T-helper 2 cell treated with Interferon-gamma antibody and Interleukin-4, amounts not matched to agents 100 ng/mL and 5 ng/mL, for 36 hours (primary cell): ENCODE results near the gene CPSF7. TPM values are rescaled to one million over a fixed set of nuclear protein-coding genes. Genes with fewer than 3 reads are reported as not detected.

Experiments
- intact Hi-C: fragments of 100-400 bp; cut with micrococcal nuclease; formaldehyde crosslinking; loops from one replicate; pipeline ENCODE4 v1.15.1; 2023
- total RNA-seq: library from RNA; stranded (reverse); gene quantifications from 2 replicates; pipeline ENCODE4 v1.2.3, GENCODE V29; 2022

The CPSF7 gene
- total RNA-seq, 1 donor from 2014 or later, result 120 TPM

DNA sequence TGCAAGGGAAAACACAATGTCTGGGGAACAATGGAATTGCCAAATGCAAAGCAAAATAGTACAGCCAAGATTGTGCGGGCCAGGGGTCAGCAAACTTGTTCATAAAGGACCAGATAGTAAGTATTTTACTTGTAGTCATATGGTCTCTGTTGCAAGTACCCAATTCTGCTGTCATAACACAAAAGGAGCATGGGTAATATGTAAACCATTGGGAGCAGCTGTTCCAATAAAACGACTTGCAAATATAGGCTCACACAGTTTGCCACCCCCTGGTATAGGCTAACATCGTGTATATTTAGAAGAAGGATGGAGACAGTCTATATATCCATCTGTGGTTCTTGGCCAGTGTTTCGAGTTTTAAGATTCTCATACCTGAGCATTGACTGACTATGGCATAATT, 15.7 kb upstream of the CPSF7 start:
- intact Hi-C loops, result no loop called here

DNA sequence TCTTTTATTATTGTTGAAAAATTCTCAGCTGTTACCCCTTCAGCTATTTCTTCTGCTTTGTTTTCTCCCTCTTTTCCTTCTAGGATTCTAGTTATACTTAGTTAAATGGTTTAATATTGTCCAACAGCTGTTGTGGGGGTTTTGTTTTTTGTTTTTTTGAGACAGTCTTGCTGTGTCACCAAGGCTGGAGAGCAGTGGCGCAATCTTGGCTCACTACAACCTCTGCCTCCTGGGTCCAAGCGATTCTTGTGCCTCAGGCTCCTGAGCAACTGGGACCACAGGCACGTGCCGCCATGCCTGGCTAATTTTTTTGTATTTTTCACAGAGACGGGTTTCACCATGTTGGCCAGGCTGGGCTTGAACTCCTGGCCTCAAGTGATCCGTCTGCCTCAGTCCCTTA, 12.8 kb upstream of the CPSF7 start:
- intact Hi-C loops, result no loop called here

DNA sequence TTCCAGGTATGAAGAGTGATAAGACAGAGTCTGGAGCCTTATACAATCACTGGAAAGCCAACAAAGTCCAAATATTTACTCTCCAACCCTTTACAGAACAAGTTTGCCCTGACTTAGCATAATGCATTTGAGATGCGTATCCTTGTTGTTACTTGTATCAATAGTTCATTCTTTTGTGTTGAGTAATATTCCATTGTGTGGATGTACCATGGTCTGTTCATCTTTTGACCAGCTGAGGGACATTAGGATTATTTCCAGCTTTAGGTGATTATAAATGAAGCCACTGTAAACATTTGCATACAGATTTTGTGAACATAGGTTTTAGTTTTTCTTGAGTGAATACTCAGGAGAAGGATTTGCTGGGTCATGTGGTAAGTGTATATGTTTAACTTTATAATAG, 9.8 kb upstream of the CPSF7 start:
- intact Hi-C loops, result no loop called here

DNA sequence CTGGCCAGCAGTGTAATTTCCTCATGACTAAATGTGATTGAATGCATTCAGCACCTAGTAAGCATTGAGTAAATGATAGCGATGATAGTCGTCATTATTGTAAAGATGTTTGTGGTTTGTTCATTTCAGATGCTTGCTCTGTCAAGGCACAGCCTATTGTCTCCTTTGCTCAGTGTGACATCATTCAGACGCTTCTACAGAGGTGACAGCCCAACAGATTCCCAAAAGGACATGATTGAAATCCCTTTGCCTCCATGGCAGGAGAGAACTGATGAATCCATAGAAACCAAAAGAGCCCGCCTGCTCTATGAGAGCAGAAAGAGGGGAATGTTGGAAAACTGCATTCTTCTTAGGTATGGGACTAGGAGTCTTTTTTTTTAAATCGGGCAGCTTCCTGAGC, 7.7 kb upstream of the CPSF7 start:
- intact Hi-C loops, result no loop called here

DNA sequence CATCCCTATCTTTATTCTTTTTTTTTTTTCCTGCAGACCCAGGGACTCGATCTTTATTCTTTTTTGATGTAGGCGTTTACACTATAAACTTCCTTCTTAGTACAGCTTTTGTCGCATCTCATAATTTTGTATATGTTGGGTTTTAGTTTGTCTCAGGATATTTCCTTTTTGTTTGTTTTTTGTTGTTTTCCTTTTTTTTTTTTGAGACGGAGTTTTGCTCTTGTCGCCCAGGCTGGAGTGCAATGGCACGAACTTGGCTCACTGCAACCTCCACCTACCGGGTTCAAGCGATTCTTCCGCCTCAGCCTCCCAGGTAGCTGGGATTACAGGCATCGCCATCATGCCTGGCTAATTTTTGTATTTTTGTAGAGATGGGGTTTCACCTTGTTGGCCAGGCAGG, 1.1 kb upstream of the CPSF7 start:
- intact Hi-C loops, result loop anchor here (1.0 kb wide), 2 partner anchors 69 to 270 kb away; partner anchors contain the start of genes TMEM138 and VPS37C

DNA sequence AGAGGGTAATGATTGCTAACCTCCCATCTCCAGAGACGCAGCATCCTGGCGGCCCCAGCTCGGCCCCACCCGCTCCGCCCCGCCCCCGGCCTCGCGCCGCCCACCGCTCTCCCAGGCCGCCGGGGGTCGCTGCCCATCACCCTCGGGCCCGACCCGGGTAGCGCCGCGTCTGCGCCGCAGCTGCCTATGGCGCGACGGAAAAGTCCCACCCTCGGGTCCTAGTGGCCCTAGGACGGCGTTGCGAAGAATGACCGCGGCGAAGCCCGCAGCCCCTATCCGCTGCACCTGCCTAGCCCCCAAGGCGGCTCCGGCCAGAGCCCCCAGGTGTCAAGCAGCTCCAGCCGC, 457 bp downstream of the CPSF7 start:
- intact Hi-C loops, result loop anchor here (1.0 to 10.0 kb wide), 3 partner anchors 37 to 515 kb away; partner anchors contain the start of genes DDB1, TKFC, TMEM109 and TMEM216

DNA sequence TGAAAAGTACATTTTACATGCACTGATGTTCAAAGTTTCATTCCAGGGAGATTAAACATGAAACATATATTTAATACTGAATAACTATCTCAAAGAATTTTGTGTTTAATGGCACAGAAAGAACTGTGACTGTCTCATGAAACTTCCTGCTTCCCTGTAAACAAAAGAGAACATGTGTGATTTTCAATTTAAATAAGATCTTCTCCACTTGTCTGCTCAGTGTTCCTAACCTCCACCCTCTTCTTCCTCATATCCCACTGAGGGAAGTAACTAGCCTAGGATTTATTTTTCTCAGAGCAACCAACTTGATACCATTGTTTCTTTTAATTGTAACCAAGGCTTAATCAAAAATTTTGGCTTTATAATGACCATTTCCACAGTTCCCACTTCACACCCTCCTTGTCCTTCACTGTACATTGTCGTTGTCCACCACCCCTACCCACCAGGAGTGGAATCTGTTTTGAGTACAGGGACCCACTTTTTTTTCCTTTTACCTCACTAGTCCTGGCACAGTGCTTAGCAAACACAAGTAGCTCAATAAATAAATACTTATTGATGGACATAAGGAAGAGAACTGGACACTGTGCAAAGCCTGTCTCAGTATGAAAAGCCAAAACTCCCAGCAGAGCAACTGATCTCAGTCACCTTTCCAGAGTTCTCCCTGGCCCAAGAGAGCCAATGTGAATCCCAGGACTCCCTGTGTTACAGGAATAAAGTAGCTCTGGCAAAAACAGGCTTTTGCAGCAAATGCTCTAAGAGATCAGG, 4.2 kb downstream of the CPSF7 start:
- intact Hi-C loops, result loop anchor here (10.0 kb wide), 1 partner anchor 511 kb away; the partner anchor contains the start of gene TMEM109

DNA sequence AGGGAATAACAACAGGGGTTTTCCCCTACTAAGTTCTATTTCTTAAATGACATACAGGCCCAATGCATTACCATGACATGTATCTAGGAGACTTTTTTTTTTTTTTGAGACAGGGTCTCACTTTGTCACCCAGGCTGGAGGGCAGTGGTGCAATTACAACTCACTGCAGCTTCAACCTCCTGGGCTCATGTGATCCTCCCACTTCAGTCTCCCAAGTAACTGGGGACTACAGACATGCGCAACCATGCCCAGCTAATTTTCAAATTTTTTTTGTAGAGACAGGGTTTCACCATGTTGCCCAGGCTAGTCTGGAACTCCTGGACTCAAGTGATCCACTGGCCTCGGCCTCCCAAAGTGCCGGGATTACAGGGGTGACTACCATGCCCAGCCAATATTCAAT, 7.5 kb downstream of the CPSF7 start:
- intact Hi-C loops, result loop anchor here (10.0 kb wide), 1 partner anchor 507 kb away; the partner anchor contains the start of gene TMEM109

DNA sequence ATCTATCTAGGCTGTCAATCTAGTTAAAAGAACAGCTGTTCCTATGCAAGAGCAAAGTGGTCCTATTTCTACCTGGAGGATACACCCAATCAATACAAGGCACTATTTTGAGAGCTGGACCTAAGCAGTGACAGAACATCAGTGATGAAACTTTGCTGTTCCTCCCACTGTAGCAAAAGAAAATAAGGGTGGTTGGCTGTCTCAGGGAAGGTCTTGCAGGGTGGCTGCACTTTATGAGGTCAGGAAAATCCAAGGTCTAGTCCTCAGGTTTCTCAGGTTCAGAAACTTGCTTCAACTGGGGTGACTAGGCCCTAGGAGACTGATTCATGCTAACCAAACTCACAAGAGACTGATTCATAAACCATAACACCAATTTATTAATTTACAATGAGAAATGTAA, 11.6 kb downstream of the CPSF7 start:
- intact Hi-C loops, result no loop called here

DNA sequence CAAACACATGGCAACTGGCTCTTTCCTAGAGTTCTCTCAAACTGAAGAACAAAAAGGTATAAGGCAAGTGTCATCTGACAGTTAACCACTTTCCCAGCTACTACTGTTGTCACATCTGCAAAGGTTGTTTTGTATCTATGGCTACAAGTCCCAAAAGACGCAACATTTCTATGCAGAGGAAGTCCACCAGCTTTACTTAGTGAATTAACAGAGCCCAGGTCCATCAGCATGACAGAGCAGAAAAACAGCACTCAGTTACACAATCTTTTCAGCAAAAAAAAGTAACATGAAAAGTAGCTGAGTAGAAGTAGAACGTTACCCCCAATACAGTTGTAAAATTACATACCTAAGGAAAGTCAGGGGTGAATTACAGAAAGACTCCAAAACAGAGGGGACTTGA, 12.1 kb downstream of the CPSF7 start:
- intact Hi-C loops, result no loop called here

DNA sequence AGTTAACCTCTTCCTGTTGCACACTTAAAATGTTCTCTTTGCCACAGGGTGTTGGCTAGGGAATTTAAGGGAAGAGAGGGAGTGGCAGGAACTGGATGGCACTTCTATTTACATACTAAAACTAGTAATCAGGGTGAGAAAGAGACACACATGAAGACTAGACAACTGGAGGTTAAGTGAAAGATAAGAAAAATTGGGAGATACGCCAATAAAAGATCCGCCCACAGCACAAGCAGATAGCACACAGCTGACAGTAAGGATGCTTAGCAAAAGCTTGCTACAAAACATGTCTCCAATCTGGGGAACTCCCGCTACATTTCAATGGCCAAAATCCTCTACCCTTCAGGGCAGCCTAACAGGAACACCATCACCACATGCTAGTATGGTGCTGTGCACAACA, 12.8 kb downstream of the CPSF7 start:
- intact Hi-C loops, result no loop called here

DNA sequence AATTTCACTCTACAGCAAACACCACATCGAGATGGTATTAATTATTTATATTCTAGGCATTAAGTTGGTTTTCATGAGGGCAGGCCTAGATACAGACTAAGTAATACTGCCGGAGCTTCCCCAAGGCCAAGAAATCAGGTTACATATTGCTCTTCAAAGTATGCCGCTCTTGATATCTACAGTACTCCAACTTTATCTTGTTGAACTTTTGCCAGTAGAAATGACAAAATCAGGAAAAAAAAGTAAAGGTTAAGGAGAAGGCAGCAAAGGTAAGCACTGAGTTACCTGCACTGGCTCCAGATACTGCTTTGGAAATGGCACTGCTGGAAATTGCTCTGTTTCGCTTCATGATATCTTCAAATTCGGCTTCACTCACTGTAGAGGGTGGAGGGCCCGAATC, 14.4 kb downstream of the CPSF7 start:
- intact Hi-C loops, result no loop called here

DNA sequence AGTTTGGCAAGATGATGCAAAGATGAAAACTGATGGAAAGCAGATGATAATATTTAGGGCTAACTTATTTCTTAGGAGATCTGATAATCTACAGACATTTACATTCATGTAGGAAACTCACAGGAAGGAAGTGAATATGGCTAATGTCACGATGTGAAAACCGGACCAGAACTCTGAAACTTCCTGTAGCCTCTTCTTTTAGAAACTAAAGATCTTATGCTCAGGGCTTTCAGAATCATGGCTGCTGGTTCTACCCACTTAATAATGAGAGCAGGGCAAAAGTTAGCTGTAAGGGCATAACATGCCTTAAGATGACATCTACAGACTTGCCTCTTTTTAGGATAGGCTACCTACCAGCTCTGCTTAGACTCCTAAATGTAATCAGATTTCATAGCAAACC, 15.2 kb downstream of the CPSF7 start:
- intact Hi-C loops, result no loop called here

DNA sequence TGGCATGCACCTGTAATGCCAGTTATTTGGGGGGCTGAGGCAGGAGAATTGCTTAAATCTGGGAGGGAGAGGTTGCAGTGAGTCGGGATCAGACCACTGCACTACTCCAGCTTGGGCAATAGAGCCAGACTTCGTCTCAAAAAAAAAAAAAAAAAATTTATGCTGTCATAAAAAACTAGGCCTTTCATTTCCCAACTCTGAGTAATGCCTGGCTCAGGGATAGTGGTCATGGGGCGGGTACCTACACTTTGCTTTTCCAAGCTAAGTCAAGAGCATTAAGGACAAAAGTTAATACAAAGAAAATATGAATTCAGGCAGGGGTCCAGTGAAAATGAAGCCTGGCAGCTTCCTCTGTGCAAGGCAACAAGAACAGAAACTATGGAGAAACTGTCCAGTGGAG, 16.3 kb downstream of the CPSF7 start:
- intact Hi-C loops, result no loop called here

DNA sequence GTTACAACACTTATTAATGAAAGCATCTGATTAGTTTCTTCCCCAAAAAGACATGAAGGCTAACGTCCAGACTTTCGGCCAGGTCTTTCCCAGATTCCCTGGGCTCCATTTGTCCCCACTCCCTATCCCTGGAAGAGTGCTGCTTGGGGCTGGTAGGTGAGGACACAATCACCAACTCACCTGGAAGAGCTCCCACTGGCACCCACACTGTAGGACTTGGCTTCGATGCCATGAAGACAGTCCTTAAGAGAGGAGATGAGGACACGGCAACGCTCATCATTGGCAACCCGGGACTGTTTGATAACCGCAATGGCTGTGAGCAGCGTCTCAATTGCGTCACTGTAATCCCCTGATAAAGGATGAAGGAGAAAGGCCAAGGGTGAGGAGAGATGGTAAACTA, 18.2 kb downstream of the CPSF7 start:
- intact Hi-C loops, result no loop called here

DNA sequence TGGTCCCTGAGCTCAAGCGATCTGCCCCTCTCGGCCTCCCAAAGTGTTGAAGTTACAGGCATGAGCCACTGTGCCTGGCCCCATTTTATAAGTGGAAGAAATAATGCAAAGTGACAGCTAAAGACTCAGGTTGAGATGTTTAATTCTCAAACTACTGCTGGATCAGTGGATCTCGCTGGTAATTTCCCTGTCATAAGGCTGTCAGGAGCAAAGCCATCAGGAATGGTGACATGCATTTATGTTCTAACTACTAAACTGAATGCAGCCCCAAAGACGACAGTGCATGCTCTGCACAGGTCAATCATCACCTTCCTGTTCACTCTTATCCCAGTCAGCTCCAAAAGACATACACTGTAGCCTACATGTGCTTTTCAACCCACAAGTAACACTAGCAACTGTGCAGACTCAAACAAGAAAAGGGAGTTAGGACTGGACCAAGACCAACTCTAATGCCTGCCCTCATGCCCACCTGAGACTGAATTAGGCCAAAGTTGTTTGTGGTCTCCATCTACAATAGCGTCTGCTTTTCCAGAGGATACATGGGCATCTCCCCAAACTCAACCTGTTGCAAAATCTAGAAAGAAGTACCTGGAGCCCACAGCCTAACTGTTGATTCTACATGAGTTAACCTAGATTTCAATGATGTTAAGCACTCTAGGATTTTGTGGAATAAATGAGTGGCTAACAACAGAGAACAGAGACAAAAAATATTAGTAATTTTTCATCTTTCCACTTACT, 22.6 kb downstream of the CPSF7 start:
- intact Hi-C loops, result no loop called here

DNA sequence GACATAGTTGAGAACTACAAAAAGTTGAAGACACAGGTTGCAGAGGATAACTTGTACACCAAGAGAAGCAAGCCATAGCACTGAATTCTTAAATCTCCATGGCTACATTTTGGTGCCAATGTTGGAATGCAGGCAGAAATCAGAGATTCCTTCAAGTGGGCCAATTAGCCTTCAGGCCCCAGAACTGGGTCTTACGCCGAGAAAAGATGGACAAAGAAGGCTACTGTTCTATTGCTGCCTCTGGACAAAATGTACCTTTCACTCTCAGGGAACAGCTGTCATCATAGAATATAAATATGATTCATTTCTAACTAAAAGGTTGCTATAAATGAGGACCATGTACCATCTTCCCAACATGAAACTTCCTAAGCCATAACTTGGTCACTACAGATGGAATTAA, 23.7 kb downstream of the CPSF7 start:
- intact Hi-C loops, result no loop called here

DNA sequence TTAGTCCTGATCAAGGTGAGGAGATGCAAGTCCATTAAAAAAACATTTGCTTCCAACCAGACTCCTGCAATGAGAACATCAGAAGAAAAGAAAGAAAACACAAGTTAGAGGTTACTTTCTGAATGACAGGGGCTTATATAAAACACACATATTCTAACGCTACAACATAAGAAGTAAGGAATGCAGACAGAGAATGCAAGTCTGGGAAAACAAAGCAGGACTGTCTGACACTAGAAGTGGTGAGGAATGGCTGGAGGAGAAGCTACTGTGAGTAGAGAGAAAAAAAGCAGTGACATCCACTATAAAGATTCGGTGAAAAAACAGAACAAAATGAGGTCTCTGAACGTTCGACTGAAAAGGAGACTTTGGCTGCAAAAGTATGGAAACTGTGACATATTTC, 25.1 kb downstream of the CPSF7 start:
- intact Hi-C loops, result no loop called here

DNA sequence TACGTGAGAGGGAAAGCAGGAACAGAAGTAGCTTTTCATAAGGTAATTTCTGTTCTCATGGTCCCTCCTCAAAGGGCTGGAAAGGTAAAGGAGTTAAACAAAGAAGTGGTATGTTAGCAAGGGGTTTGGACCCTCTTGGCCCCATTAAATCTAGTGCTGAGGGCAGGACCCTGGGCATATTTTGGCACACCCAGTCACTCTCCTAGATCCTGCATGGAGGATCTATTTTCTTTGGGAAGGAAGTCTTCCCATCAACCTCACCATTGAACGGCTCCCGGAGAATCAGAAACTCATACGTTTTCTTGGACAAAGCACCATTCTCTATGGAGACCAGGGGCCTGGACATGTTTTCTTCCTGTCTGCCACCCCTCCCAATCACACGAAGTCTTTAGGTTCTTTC, 25.7 kb downstream of the CPSF7 start:
- intact Hi-C loops, result no loop called here

DNA sequence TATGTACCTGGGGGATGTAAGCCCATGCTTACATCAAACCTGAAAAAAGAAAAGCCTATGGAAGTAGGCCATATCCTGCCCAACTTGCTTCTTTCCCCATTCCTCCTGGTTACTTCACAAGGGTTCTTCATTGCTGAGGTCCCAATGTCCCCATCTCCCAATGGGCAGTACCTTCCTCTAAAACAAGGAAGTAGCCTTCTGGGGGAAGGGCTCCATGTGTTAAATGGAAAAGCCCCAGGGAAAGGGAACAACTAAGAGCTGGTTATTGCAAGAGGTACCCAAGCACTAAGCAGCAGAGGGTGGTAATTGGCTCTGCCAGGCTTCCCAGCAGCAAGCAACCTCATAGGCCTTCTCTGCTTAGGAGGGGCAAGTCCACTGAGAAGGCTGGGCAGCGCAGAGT, 26.1 kb downstream of the CPSF7 start:
- intact Hi-C loops, result no loop called here

DNA sequence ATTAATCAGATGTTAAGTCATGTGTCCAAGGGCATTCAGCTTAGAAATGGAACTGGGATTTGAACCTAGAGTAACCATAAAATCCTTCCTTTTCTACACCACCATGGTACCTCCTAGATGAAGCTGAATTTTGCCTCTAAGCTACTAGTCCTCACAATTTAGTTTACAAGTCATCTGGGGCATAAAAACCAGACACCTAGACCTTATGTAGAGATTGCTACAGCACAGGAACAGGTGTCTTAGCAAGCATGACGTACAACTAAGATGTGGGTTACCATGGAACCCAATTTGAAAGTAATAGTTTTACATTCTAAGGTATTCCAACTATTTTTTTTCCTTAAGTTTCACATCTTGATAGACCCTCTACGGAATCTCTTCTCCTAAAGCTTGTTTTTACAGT, 28.2 kb downstream of the CPSF7 start:
- intact Hi-C loops, result no loop called here

DNA sequence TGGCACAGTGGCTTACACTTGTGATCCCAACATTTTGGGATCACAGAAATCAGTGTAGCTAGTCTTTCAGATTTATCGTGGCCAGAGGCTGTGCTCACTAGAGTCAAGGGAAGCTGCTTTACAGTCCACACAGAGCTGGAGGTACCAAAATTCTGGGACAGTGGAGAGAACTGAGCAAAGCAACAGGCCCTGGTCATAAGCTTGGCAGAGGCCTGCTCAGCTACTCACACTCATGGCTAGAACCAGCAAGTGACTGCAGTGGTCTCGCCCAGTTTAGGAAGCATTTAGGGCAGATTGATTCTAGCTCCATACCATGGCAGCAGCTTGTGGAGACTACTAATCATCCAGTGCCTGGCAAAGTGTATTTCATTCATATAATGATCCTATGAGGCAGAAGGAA, 28.6 kb downstream of the CPSF7 start:
- intact Hi-C loops, result no loop called here
